K562 (cell line): Measurements from ENCODE around the gene FOXN1.

Experiments used
- ATF3 ChIP-seq, 2 experiments: fragments of 450-650 bp in 1 of 2; sonication (generic) in 1 of 2; formaldehyde crosslinking in 1 of 2; IDR thresholded peaks in 1 of 2; conservative IDR thresholded peaks in 1 of 2; 2 replicates each; pipeline versions ENCODE4 v1.6.1 to v1.8.1; 2016 to 2023; ENCODE audit warnings: mild to moderate bottlenecking in 2 of 2, moderate library complexity in 2 of 2, inconsistent platforms in 1 of 2, missing genetic modification reagents in 1 of 2
- CTCF ChIP-seq, 3 experiments: IDR thresholded peaks in 2 of 3; conservative IDR thresholded peaks in 1 of 3; 2 replicates each; pipeline ENCODE4 v1.5.1; 2011 to 2012; ENCODE audit warnings: low read length in 3 of 3, mild to moderate bottlenecking in 3 of 3, control low read depth in 2 of 3, improper control_type of control experiment in 1 of 3, inconsistent platforms in 1 of 3, low read depth in 1 of 3, mixed read lengths in 1 of 3, moderate library complexity in 1 of 3; ENCODE audit not compliant: insufficient read depth in 2 of 3
- EP300 ChIP-seq: IDR thresholded peaks from 2 replicates; pipeline ENCODE4 v1.6.1; 2012; ENCODE audit warnings: low read length, improper control_type of control experiment
- FOXP1 ChIP-seq: sonication (generic); formaldehyde crosslinking; IDR thresholded peaks from 2 replicates; pipeline ENCODE4 v1.8.0; 2022; ENCODE audit warnings: mild to moderate bottlenecking, missing genetic modification reagents
- PHF21A ChIP-seq: fragments of 450-650 bp; IDR thresholded peaks from 2 replicates; pipeline ENCODE4 v1.6.1; 2017; ENCODE audit warnings: low read depth, borderline replicate concordance
- POLR2A ChIP-seq: fragments of 450-650 bp; conservative IDR thresholded peaks from 2 replicates; pipeline ENCODE4 v1.6.1; 2016
- YY1 ChIP-seq, 3 experiments: IDR thresholded peaks; 2 replicates each; pipeline ENCODE4 v1.6.1; 2011; ENCODE audit warnings: low read length in 2 of 3, mild to moderate bottlenecking in 2 of 3, moderate library complexity in 2 of 3, borderline replicate concordance in 1 of 3, control low read depth in 1 of 3, low read depth in 1 of 3; ENCODE audit not compliant: insufficient read depth in 3 of 3, insufficient replicate concordance in 2 of 3, control insufficient read depth in 1 of 3, insufficient read length in 1 of 3; ENCODE audit errors: extremely low read depth in 1 of 3
- ZNF239 ChIP-seq: fragments of 250-450 bp; sonication (Bioruptor Pico); IDR thresholded peaks from 2 replicates; pipeline ENCODE4 v1.4.0; 2020; ENCODE audit warnings: mild to moderate bottlenecking
- TF ChIP-seq, protein P1 (sequence below): fragments of 150-350 bp; IDR thresholded peaks from 2 replicates; pipeline ENCODE4 v1.6.1; 2014; ENCODE audit warnings: low read depth, mild to moderate bottlenecking, low read length, borderline replicate concordance

DNA sequence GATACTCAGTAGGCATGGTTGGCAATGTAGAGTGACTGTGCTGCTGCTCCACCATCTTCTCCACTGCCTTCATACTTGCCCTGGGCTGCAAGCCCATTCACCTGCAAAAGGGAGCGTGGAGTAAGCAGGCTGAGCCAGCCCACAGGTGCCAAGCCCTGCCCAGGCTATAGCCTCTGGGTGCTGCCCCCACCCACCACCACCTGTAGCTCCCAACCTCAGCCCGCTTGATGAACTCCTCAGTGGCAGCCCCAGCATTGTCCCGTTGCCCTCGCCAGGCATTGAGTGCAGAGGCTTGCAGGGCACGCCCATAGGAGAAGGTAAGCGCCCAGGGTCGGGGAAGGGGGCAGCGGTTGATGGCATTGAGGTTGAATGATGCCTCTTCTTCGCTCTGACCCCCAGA is 67.4 kb downstream of the FOXN1 start:
- TF ChIP-seq, protein P1, sequence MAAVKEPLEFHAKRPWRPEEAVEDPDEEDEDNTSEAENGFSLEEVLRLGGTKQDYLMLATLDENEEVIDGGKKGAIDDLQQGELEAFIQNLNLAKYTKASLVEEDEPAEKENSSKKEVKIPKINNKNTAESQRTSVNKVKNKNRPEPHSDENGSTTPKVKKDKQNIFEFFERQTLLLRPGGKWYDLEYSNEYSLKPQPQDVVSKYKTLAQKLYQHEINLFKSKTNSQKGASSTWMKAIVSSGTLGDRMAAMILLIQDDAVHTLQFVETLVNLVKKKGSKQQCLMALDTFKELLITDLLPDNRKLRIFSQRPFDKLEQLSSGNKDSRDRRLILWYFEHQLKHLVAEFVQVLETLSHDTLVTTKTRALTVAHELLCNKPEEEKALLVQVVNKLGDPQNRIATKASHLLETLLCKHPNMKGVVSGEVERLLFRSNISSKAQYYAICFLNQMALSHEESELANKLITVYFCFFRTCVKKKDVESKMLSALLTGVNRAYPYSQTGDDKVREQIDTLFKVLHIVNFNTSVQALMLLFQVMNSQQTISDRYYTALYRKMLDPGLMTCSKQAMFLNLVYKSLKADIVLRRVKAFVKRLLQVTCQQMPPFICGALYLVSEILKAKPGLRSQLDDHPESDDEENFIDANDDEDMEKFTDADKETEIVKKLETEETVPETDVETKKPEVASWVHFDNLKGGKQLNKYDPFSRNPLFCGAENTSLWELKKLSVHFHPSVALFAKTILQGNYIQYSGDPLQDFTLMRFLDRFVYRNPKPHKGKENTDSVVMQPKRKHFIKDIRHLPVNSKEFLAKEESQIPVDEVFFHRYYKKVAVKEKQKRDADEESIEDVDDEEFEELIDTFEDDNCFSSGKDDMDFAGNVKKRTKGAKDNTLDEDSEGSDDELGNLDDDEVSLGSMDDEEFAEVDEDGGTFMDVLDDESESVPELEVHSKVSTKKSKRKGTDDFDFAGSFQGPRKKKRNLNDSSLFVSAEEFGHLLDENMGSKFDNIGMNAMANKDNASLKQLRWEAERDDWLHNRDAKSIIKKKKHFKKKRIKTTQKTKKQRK, result no peak
- TF ChIP-seq EP300 (no peak), ZNF239 (CRISPR knock-in tag) (no peak), PHF21A (no peak), CTCF (IDR thresholded peaks at IDR 0.05 in 2 of 3, conservative IDR thresholded peaks at IDR 0.05 in 1 of 3; ENCODE audit: insufficient read depth in 2 of 3, low read depth in 1 of 3, low read length in 3 of 3) (no peak), POLR2A (no peak), YY1 (IDR thresholded peaks at IDR 0.05; ENCODE audit: borderline replicate concordance in 1 of 3, control insufficient read depth in 1 of 3, extremely low read depth in 1 of 3, insufficient read depth in 3 of 3, insufficient read length in 1 of 3, insufficient replicate concordance in 2 of 3, low read depth in 1 of 3, low read length in 2 of 3) (no peak), ATF3 (IDR thresholded peaks at IDR 0.05) (no peak), ATF3 (CRISPR knock-in tag; conservative IDR thresholded peaks at IDR 0.05) (no peak), FOXP1 (CRISPR knock-in tag) (no peak)
